DND-41 (cell line): ENCODE data around the gene CREB3L2.

Experiments
- ATAC-seq: fragments of 200-7000 bp; cut with Tn5 transposase; 3 replicates; pipeline ENCODE4 v1.9.1; 2021; ENCODE audit warnings: low read depth; ENCODE audit not compliant: insufficient read depth
- DNase-seq: peaks from one replicate; pipeline ENCODE4 v3.0.0-alpha.2; 2020
- H2AFZ ChIP-seq: 2 replicates; pipeline ENCODE4 v1.6.0; 2012; ENCODE audit warnings: low read depth, low read length
- H3K27ac ChIP-seq: 2 replicates; pipeline ENCODE4 v1.5.1; 2012; ENCODE audit warnings: low read length, inconsistent platforms
- H3K27me3 ChIP-seq: fragments of 200-600 bp; sonication (generic); 2 replicates; pipeline ENCODE4 v1.6.0; 2012; ENCODE audit warnings: low read length, mild to moderate bottlenecking, inconsistent platforms; ENCODE audit not compliant: insufficient read depth, poor library complexity
- H3K36me3 ChIP-seq: 2 replicates; pipeline ENCODE4 v1.5.1; 2012; ENCODE audit warnings: low read length, inconsistent platforms; ENCODE audit not compliant: insufficient read depth
- H3K4me1 ChIP-seq: 2 replicates; pipeline ENCODE4 v1.5.1; 2012; ENCODE audit warnings: mild to moderate bottlenecking, low read length; ENCODE audit not compliant: insufficient read depth
- H3K4me2 ChIP-seq: 2 replicates; pipeline ENCODE4 v1.6.0; 2012; ENCODE audit warnings: mild to moderate bottlenecking, moderate library complexity, low read length, inconsistent platforms; ENCODE audit not compliant: insufficient read depth
- H3K4me3 ChIP-seq, 2 experiments: fragments of 200-600 bp in 1 of 2; shearing (Covaris generic) in 1 of 2; 2 replicates each; pipeline ENCODE4 v1.5.1; 2012 to 2016; ENCODE audit warnings: inconsistent platforms in 2 of 2, low read length in 2 of 2, mild to moderate bottlenecking in 2 of 2, low read depth in 1 of 2, moderate library complexity in 1 of 2
- H3K79me2 ChIP-seq: 2 replicates; pipeline ENCODE4 v1.6.0; 2012; ENCODE audit warnings: low read length, inconsistent platforms; ENCODE audit not compliant: insufficient read depth
- H3K9ac ChIP-seq: 2 replicates; pipeline ENCODE4 v1.6.0; 2012; ENCODE audit warnings: low read depth, mild to moderate bottlenecking, inconsistent platforms, low read length, moderate library complexity
- H3K9me3 ChIP-seq: 2 replicates; pipeline ENCODE4 v1.5.1; 2012; ENCODE audit warnings: low read length, moderate library complexity, mild to moderate bottlenecking, inconsistent platforms; ENCODE audit not compliant: insufficient read depth, severe bottlenecking
- H4K20me1 ChIP-seq: 2 replicates; pipeline ENCODE4 v1.6.0; 2012; ENCODE audit warnings: low read length; ENCODE audit not compliant: insufficient read depth
- EZH2 ChIP-seq: IDR thresholded peaks from 3 replicates; pipeline ENCODE4 v1.6.1; 2012; ENCODE audit warnings: borderline replicate concordance, low read depth, mild to moderate bottlenecking, moderate library complexity, low read length, inconsistent platforms; ENCODE audit not compliant: severe bottlenecking
- TF ChIP-seq, protein P1 (sequence below): IDR thresholded peaks from 2 replicates; pipeline ENCODE4 v1.5.1; 2012; ENCODE audit warnings: borderline replicate concordance, low read length, moderate library complexity, mild to moderate bottlenecking; ENCODE audit not compliant: poor library complexity, severe bottlenecking; ENCODE audit errors: extremely low read depth

Gene CREB3L2

DNA sequence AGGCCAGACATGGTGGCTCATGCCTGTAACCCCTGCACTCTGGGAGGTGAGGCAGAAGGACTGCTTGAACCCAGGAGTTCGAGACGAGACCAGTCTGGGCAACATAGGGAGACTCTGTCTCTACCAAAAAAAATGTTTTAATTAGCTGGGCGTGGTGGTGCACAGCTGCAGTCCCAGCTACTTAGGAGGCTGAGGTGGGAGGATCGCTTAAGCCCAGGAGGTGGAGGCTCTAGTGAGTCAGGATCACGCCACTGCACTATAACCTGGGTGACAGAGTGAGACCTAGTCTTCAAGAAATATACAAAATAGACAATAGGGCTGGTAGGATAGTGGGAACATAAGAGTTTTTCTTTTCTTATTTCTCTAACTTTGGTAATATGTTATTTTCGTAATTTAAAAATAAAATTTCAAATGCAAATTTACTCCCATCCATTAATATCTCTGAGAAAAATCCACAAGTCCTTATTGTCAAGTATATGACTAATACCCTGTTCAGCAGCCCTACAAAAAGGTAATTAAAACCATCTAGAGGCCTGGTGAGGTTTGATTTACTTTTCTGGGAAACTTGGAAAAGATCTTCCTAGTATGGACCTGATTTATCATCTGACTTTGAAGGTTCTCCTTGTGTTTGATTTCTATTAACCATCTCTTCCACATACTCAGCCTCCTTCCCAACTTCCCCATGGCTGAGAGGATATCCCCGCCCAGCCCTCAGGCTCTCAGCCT lies 50.0 kb downstream of the CREB3L2 start:
- Histone ChIP-seq H4K20me1 (0 out of 2 replicates have a peak, but pooled peaks cover 4% of the 10 kb centered on the region), H3K9ac (no peak overlapping the region), H3K4me2 (no peak overlapping the region), H3K27me3 (no peaks in the 10 kb centered on the region), H3K36me3 (no peaks in the 10 kb centered on the region), H3K4me3 (no peak overlapping the region), H3K4me1 (no peaks in the 10 kb centered on the region), H2AFZ (no peak overlapping the region), H3K79me2 (no peaks in the 10 kb centered on the region), H3K9me3 (no peaks in the 10 kb centered on the region), H3K27ac (no peak overlapping the region)
- TF ChIP-seq EZH2: no peak
- TF ChIP-seq, protein P1, sequence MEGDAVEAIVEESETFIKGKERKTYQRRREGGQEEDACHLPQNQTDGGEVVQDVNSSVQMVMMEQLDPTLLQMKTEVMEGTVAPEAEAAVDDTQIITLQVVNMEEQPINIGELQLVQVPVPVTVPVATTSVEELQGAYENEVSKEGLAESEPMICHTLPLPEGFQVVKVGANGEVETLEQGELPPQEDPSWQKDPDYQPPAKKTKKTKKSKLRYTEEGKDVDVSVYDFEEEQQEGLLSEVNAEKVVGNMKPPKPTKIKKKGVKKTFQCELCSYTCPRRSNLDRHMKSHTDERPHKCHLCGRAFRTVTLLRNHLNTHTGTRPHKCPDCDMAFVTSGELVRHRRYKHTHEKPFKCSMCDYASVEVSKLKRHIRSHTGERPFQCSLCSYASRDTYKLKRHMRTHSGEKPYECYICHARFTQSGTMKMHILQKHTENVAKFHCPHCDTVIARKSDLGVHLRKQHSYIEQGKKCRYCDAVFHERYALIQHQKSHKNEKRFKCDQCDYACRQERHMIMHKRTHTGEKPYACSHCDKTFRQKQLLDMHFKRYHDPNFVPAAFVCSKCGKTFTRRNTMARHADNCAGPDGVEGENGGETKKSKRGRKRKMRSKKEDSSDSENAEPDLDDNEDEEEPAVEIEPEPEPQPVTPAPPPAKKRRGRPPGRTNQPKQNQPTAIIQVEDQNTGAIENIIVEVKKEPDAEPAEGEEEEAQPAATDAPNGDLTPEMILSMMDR: no peak
- ATAC-seq: no peak
- DNase-seq: no peak

GRCh38 chr7:137950967-137951366 lies 50.9 kb downstream of the CREB3L2 start:
- no peak overlapping the region for H3K4me3 ChIP-seq
- 0 out of 2 replicates have a peak, but pooled peaks cover 4% of the 10 kb centered on the region for H4K20me1 ChIP-seq
- no peaks in the 10 kb centered on the region for H3K27me3 ChIP-seq
- no peak overlapping the region for H3K4me2 ChIP-seq
- H2AFZ ChIP-seq: no peak overlapping the region
- no peaks in the 10 kb centered on the region for H3K36me3 ChIP-seq
- TF ChIP-seq, protein P1: no peak
- no peak for TF ChIP-seq EZH2
- H3K27ac ChIP-seq: no peak overlapping the region
- no peaks in the 10 kb centered on the region for H3K79me2 ChIP-seq
- no peaks in the 10 kb centered on the region for H3K9me3 ChIP-seq
- ATAC-seq (no peak), DNase-seq (no peak)
- H3K9ac ChIP-seq: no peak overlapping the region
- no peaks in the 10 kb centered on the region for H3K4me1 ChIP-seq

GRCh38 chr7:137950263-137950621 lies 51.6 kb downstream of the CREB3L2 start:
- no peak overlapping the region for H3K27ac ChIP-seq
- no peaks in the 10 kb centered on the region for H3K79me2 ChIP-seq
- no peak overlapping the region for H3K4me2 ChIP-seq
- H3K4me3 ChIP-seq: no peak overlapping the region
- H3K36me3 ChIP-seq: no peaks in the 10 kb centered on the region
- TF ChIP-seq EZH2: no peak
- TF ChIP-seq, protein P1: no peak
- ATAC-seq: no peak
- H3K27me3 ChIP-seq: no peaks in the 10 kb centered on the region
- no peaks in the 10 kb centered on the region for H3K9me3 ChIP-seq
- H4K20me1 ChIP-seq: 0 out of 2 replicates have a peak, but pooled peaks cover 4% of the 10 kb centered on the region
- no peak overlapping the region for H2AFZ ChIP-seq
- no peaks in the 10 kb centered on the region for H3K4me1 ChIP-seq
- no peak overlapping the region for H3K9ac ChIP-seq
- no peak for DNase-seq
